ENCODE data around the gene PDZRN4.

Gene PDZRN4

GRCh38 chr12:41557344-41557743 is 369.2 kb downstream of the PDZRN4 start:
- no peak for DNase-seq (ENCODE audit: low read depth in 1 of 2, low spot score in 1 of 2)
- H3K27me3 ChIP-seq (ENCODE audit: insufficient read depth, poor library complexity, severe bottlenecking), result no peaks in the 10 kb centered on the region
- no peak overlapping the region for H3K27ac ChIP-seq (replicated peaks)
- TF ChIP-seq SPI1 (IDR thresholded peaks at IDR 0.05; ENCODE audit: borderline replicate concordance, low read depth), result no peak
- TF ChIP-seq GABPA (IDR thresholded peaks at IDR 0.05; ENCODE audit: low read depth), result no peak
- TF ChIP-seq POLR2AphosphoS5 (IDR thresholded peaks at IDR 0.05; ENCODE audit: low read depth), result no peak
- TF ChIP-seq CTCF (IDR thresholded peaks at IDR 0.05; ENCODE audit: insufficient read depth, low read length), result no peak
- TF ChIP-seq REST (IDR thresholded peaks at IDR 0.05; ENCODE audit: insufficient replicate concordance, low read depth), result no peak
- no peak overlapping the region for H3K4me3 ChIP-seq (replicated peaks; ENCODE audit: insufficient read depth, low read length)

GRCh38 chr12:41558671-41559070 is 370.6 kb downstream of the PDZRN4 start:
- TF ChIP-seq POLR2AphosphoS5 (IDR thresholded peaks at IDR 0.05; ENCODE audit: low read depth) (no peak), SPI1 (IDR thresholded peaks at IDR 0.05; ENCODE audit: borderline replicate concordance, low read depth) (no peak), REST (IDR thresholded peaks at IDR 0.05; ENCODE audit: insufficient replicate concordance, low read depth) (no peak), GABPA (IDR thresholded peaks at IDR 0.05; ENCODE audit: low read depth) (no peak), CTCF (IDR thresholded peaks at IDR 0.05; ENCODE audit: insufficient read depth, low read length) (no peak)
- H3K27ac ChIP-seq (replicated peaks), result no peak overlapping the region
- H3K27me3 ChIP-seq (ENCODE audit: insufficient read depth, poor library complexity, severe bottlenecking), result no peaks in the 10 kb centered on the region
- DNase-seq (ENCODE audit: low read depth in 1 of 2, low spot score in 1 of 2), result no peak
- H3K4me3 ChIP-seq (replicated peaks; ENCODE audit: insufficient read depth, low read length), result no peak overlapping the region

GRCh38 chr12:41563051-41563450 is 374.9 kb downstream of the PDZRN4 start:
- no peak for DNase-seq (ENCODE audit: low read depth in 1 of 2, low spot score in 1 of 2)
- H3K27me3 ChIP-seq (ENCODE audit: insufficient read depth, poor library complexity, severe bottlenecking), result no peaks in the 10 kb centered on the region
- no peak overlapping the region for H3K4me3 ChIP-seq (replicated peaks; ENCODE audit: insufficient read depth, low read length)
- H3K27ac ChIP-seq (replicated peaks), result no peak overlapping the region
- TF ChIP-seq SPI1 (IDR thresholded peaks at IDR 0.05; ENCODE audit: borderline replicate concordance, low read depth) (no peak), CTCF (IDR thresholded peaks at IDR 0.05; ENCODE audit: insufficient read depth, low read length) (no peak), REST (IDR thresholded peaks at IDR 0.05; ENCODE audit: insufficient replicate concordance, low read depth) (no peak), GABPA (IDR thresholded peaks at IDR 0.05; ENCODE audit: low read depth) (no peak), POLR2AphosphoS5 (IDR thresholded peaks at IDR 0.05; ENCODE audit: low read depth) (no peak)
